ENCODE measurements around the gene ASCL4. TPM values are rescaled to one million over a fixed set of nuclear protein-coding genes. Genes with fewer than 3 reads are reported as not detected.

ASCL4 gene
- total and polyA plus RNA-seq, 2 of the 4 experiments (the other 2 are of a cell fraction) = not detected

- H3K23ac ChIP-seq (ENCODE audit: low read depth, low read length) = no peak overlapping the region
- H2AK5ac ChIP-seq (ENCODE audit: low read depth, low read length) = no peak overlapping the region
- no peak overlapping the region for H4K5ac ChIP-seq (ENCODE audit: low read depth, low read length)
- H3K56ac ChIP-seq (ENCODE audit: extremely low read depth, insufficient read depth, low read length) = no peak overlapping the region
- TF ChIP-seq CTCF (conservative IDR thresholded peaks at IDR 0.05; ENCODE audit: low read depth, low read length) (no peak), MAFK (IDR thresholded peaks at IDR 0.05; ENCODE audit: low read depth, low read length) (no peak), BHLHE40 (IDR thresholded peaks at IDR 0.05; ENCODE audit: low read depth, low read length) (no peak), RAD21 (IDR thresholded peaks at IDR 0.05; ENCODE audit: low read length) (no peak), ELK1 (IDR thresholded peaks at IDR 0.05; ENCODE audit: borderline replicate concordance, low read depth, low read length) (no peak), POLR2A (IDR thresholded peaks at IDR 0.05; ENCODE audit: low read depth, low read length) (no peak), RFX5 (IDR thresholded peaks at IDR 0.05; ENCODE audit: low read depth, low read length) (no peak), FOS (IDR thresholded peaks at IDR 0.05; ENCODE audit: low read depth, low read length) (no peak), MAZ (IDR thresholded peaks at IDR 0.05; ENCODE audit: borderline replicate concordance, low read depth, low read length) (no peak), MXI1 (IDR thresholded peaks at IDR 0.05; ENCODE audit: borderline replicate concordance, low read depth, low read length) (no peak), CEBPB (IDR thresholded peaks at IDR 0.05; ENCODE audit: low read depth, low read length) (no peak), RCOR1 (IDR thresholded peaks at IDR 0.05; ENCODE audit: insufficient replicate concordance, low read length) (no peak), CHD1 (IDR thresholded peaks at IDR 0.05; ENCODE audit: low read depth, low read length) (no peak), SMC3 (IDR thresholded peaks at IDR 0.05; ENCODE audit: low read depth, low read length) (no peak), NFE2L2 (IDR thresholded peaks at IDR 0.05; ENCODE audit: low read depth, low read length) (no peak)
- TF ChIP-seq, protein P1, sequence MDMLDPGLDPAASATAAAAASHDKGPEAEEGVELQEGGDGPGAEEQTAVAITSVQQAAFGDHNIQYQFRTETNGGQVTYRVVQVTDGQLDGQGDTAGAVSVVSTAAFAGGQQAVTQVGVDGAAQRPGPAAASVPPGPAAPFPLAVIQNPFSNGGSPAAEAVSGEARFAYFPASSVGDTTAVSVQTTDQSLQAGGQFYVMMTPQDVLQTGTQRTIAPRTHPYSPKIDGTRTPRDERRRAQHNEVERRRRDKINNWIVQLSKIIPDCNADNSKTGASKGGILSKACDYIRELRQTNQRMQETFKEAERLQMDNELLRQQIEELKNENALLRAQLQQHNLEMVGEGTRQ (IDR thresholded peaks at IDR 0.05; ENCODE audit: low read depth, low read length) = no peak
- H3K27ac ChIP-seq (ENCODE audit: insufficient read depth, low read length) = no peak overlapping the region
- no peaks in the 10 kb centered on the region for H4K20me1 ChIP-seq (ENCODE audit: insufficient read depth, low read length)
- H2BK20ac ChIP-seq (ENCODE audit: low read depth, low read length) = no peak overlapping the region
- no peaks in the 10 kb centered on the region for H3K36me3 ChIP-seq (ENCODE audit: control insufficient read depth, insufficient read depth, low read length)
- no peak overlapping the region for H4K8ac ChIP-seq (ENCODE audit: low read depth in 2 of 2, low read length in 2 of 2)
- BruUV-seq (replicated peaks) = no TSS peak
- H2AK9ac ChIP-seq (replicated peaks; ENCODE audit: low read depth, low read length, poor library complexity) = no peak overlapping the region
- CTCF ChIA-PET = no interaction called here
- H3K4me1 ChIP-seq (ENCODE audit: control insufficient read depth, insufficient read depth, low read length) = no peaks in the 10 kb centered on the region
- no peak overlapping the region for H2BK5ac ChIP-seq (ENCODE audit: low read depth, low read length, poor library complexity, severe bottlenecking)
- H3K9me1 ChIP-seq (ENCODE audit: insufficient read depth, low read length) = no peaks in the 10 kb centered on the region
- H2AFZ ChIP-seq (replicated peaks; ENCODE audit: low read length, poor library complexity) = no peak overlapping the region
- no peak overlapping the region for H2BK15ac ChIP-seq (ENCODE audit: low read depth, low read length)
- no peak overlapping the region for H3K4me3 ChIP-seq (ENCODE audit: insufficient read depth, low read depth, low read length)
- H2BK120ac ChIP-seq (ENCODE audit: low read depth, low read length) = no peak overlapping the region
- DNase-seq (no peak), ATAC-seq (ENCODE audit: low read depth) (no peak)
- H3K14ac ChIP-seq (replicated peaks; ENCODE audit: low read depth, low read length) = no peak overlapping the region
- H3K4ac ChIP-seq (ENCODE audit: low read depth, low read length) = no peak overlapping the region
- no peak overlapping the region for H4K91ac ChIP-seq (ENCODE audit: insufficient read depth, low read depth, low read length)
- intact Hi-C loops (cut with micrococcal nuclease) = no loop called here
- H3K79me1 ChIP-seq (ENCODE audit: low read depth in 1 of 2, low read length in 2 of 2) = no peaks in the 10 kb centered on the region
- H3K27me3 ChIP-seq (ENCODE audit: control insufficient read depth, insufficient read depth, low read length) = peaks cover 2% of the 10 kb centered on the region
- WGBS, 2 experiments (ENCODE audit: extremely low coverage in 2 of 2, insufficient read length in 1 of 2) = no CpG with 5 or more reads among the region's 2 CpGs
- no peak overlapping the region for H3K18ac ChIP-seq (ENCODE audit: low read depth, low read length)
- H3K9me3 ChIP-seq (ENCODE audit: control insufficient read depth, insufficient read depth, low read length) = no peaks in the 10 kb centered on the region
- in situ Hi-C loops (cut with MboI; ENCODE audit: low sequenced_read_pairs) = no loop called here
- POLR2A ChIA-PET (ENCODE audit: unreplicated experiment) = no interaction called here
- H3K9ac ChIP-seq (ENCODE audit: low read depth, low read length) = no peak overlapping the region
- dilution Hi-C loops (cut with HindIII; ENCODE audit: low sequenced_read_pairs, unreplicated experiment) = no loop called here
- H3K4me2 ChIP-seq (ENCODE audit: low read depth, low read length) = no peak overlapping the region
Measured at GRCh38 chr12:107782067-107782466, 7.6 kb downstream of the ASCL4 start.

All from IMR-90 (cell line).